ENCODE results near the gene DHRSX. TPM values are rescaled to one million over a fixed set of nuclear protein-coding genes. Genes with fewer than 3 reads are reported as not detected.
A peak's percentile ranks its signal among the peaks of the same experiment; 100 is the strongest.

The DHRSX gene
- total and polyA plus RNA-seq, 10 of the 15 experiments (the other 5 are each of a cell fraction or from before 2014, with no cell fraction given), result 1.7 to 39.5 (median 16.5) TPM

- ChIA-PET POLR2A (no interaction called here), RAD21 (ENCODE audit: unreplicated experiment) (no interaction called here), SMC1A (ENCODE audit: uncharacterized antibody, unreplicated experiment) (no interaction called here), CTCF (no interaction called here)
- TF ChIP-seq MYC (IDR thresholded peaks at IDR 0.05; ENCODE audit: insufficient read depth, insufficient read length, insufficient replicate concordance, low read length, severe bottlenecking) (no peak), CREM (IDR thresholded peaks at IDR 0.05; ENCODE audit: low read depth) (no peak)
- Histone ChIP-seq H3K9me3 (replicated peaks; ENCODE audit: control insufficient read depth, insufficient read depth, low read length) (no peaks in the 10 kb centered on the region), H3K4me3 (no peak overlapping the region), H3K4me1 (ENCODE audit: control insufficient read depth, insufficient read depth, low read length) (no peaks in the 10 kb centered on the region), H3K4me2 (ENCODE audit: control insufficient read depth, insufficient read depth) (no peak overlapping the region), H2AFZ (ENCODE audit: control insufficient read depth, low read depth, low read length) (no peak overlapping the region), H3K27ac (ENCODE audit: control insufficient read depth, insufficient read depth) (no peak overlapping the region), H4K20me1 (ENCODE audit: control insufficient read depth, insufficient read depth) (no peaks in the 10 kb centered on the region), H3K36me3 (ENCODE audit: control insufficient read depth in 2 of 2, insufficient read depth in 2 of 2, low read length in 1 of 2) (no peaks in the 10 kb centered on the region), H3K27me3 (replicated peaks in 1 of 2; ENCODE audit: control insufficient read depth in 2 of 2, insufficient read depth in 2 of 2, low read length in 1 of 2) (no peaks in the 10 kb centered on the region), H3K9ac (ENCODE audit: control insufficient read depth, insufficient read depth, low read length) (no peak overlapping the region), H3K79me2 (ENCODE audit: control insufficient read depth, insufficient read depth, low read length) (no peaks in the 10 kb centered on the region)
- intact Hi-C loops (cut with micrococcal nuclease; ENCODE audit: unreplicated experiment) (no loop called here), in situ Hi-C loops (cut with MboI) (no loop called here)
- no peak for DNase-seq (ENCODE audit: low read depth, low spot score)
- WGBS (ENCODE audit: insufficient coverage, insufficient replicate concordance, low lambda C conversion rate, missing lambda C conversion rate), result 88% methylated on average over 14 of the region's 14 CpGs
- no peak for FAIRE-seq
- BruUV-seq (replicated peaks), result no TSS peak
- ATAC-seq, result no peak
Measured at GRCh38 chrX:2398064-2398656, 102.6 kb downstream of the DHRSX start.

- Histone ChIP-seq H3K27ac (ENCODE audit: control insufficient read depth, insufficient read depth) (no peak overlapping the region), H3K9me3 (replicated peaks; ENCODE audit: control insufficient read depth, insufficient read depth, low read length) (no peaks in the 10 kb centered on the region), H3K4me1 (ENCODE audit: control insufficient read depth, insufficient read depth, low read length) (no peaks in the 10 kb centered on the region), H3K9ac (ENCODE audit: control insufficient read depth, insufficient read depth, low read length) (no peak overlapping the region), H4K20me1 (ENCODE audit: control insufficient read depth, insufficient read depth) (no peaks in the 10 kb centered on the region), H2AFZ (ENCODE audit: control insufficient read depth, low read depth, low read length) (no peak overlapping the region), H3K36me3 (ENCODE audit: control insufficient read depth in 2 of 2, insufficient read depth in 2 of 2, low read length in 1 of 2) (no peaks in the 10 kb centered on the region), H3K4me3 (no peak overlapping the region), H3K4me2 (ENCODE audit: control insufficient read depth, insufficient read depth) (no peak overlapping the region), H3K79me2 (ENCODE audit: control insufficient read depth, insufficient read depth, low read length) (no peaks in the 10 kb centered on the region), H3K27me3 (replicated peaks in 1 of 2; ENCODE audit: control insufficient read depth in 2 of 2, insufficient read depth in 2 of 2, low read length in 1 of 2) (no peaks in the 10 kb centered on the region)
- no peak for ATAC-seq
- 91% methylated on average over 26 of the region's 26 CpGs for WGBS (ENCODE audit: insufficient coverage, insufficient replicate concordance, low lambda C conversion rate, missing lambda C conversion rate)
- CTCF ChIA-PET, result no interaction called here
- peak; percentile 13 for FAIRE-seq
- intact Hi-C loops (cut with micrococcal nuclease; ENCODE audit: unreplicated experiment), result no loop called here
- RAD21 ChIA-PET (ENCODE audit: unreplicated experiment), result no interaction called here
- in situ Hi-C loops (cut with MboI), result no loop called here
- SMC1A ChIA-PET (ENCODE audit: uncharacterized antibody, unreplicated experiment), result no interaction called here
- POLR2A ChIA-PET, result no interaction called here
- no peak for DNase-seq (ENCODE audit: low read depth, low spot score)
- no TSS peak for BruUV-seq (replicated peaks)
- TF ChIP-seq HDGF (IDR thresholded peaks at IDR 0.05) (no peak), SKIL (IDR thresholded peaks at IDR 0.05; ENCODE audit: low read depth, poor library complexity, severe bottlenecking) (no peak), ZBTB33 (IDR thresholded peaks at IDR 0.05) (no peak), USF2 (IDR thresholded peaks at IDR 0.05; ENCODE audit: borderline replicate concordance, low read depth, low read length) (no peak), PAX5 (IDR thresholded peaks at IDR 0.05; ENCODE audit: borderline replicate concordance, low read depth, low read length) (no peak), MTA2 (IDR thresholded peaks at IDR 0.05; ENCODE audit: low read depth) (no peak), CREB1 (IDR thresholded peaks at IDR 0.05; ENCODE audit: low read depth) (no peak), DPF2 (IDR thresholded peaks at IDR 0.05) (no peak), ZNF217 (IDR thresholded peaks at IDR 0.05) (no peak), CREM (IDR thresholded peaks at IDR 0.05; ENCODE audit: low read depth) (no peak)
Measured at GRCh38 chrX:2397229-2398063, 103.3 kb downstream of the DHRSX start.
